SK-N-SH treated with all-trans-retinoic acid at 6 μM for 48 hours (cell line): ENCODE results near the gene DDX3X.

Experiments
- ATAC-seq: fragments of 200-7000 bp; cut with Tn5 transposase; 3 replicates; pipeline ENCODE4 v1.9.1; 2020; ENCODE audit warnings: mild to moderate bottlenecking, moderate library complexity
- ARNTL ChIP-seq: fragments of 450-650 bp; formaldehyde crosslinking; IDR thresholded peaks from 2 replicates; pipeline ENCODE4 v1.5.0; 2020; ENCODE audit warnings: low read depth, mild to moderate bottlenecking, moderate library complexity, borderline replicate concordance
- BACH2 ChIP-seq: fragments of 250-450 bp; sonication (Bioruptor Pico); IDR thresholded peaks from 2 replicates; pipeline ENCODE4 v1.9.0; 2021; ENCODE audit warnings: mild to moderate bottlenecking, borderline replicate concordance
- CREB5 ChIP-seq: fragments of 250-450 bp; sonication (Bioruptor Pico); IDR thresholded peaks from 2 replicates; pipeline ENCODE4 v1.5.1; 2020; ENCODE audit warnings: low read depth, mild to moderate bottlenecking, moderate library complexity
- CSDC2 ChIP-seq: fragments of 250-450 bp; sonication (Bioruptor Pico); IDR thresholded peaks from 2 replicates; pipeline ENCODE4 v1.5.0; 2020; ENCODE audit warnings: mild to moderate bottlenecking, moderate library complexity
- CSRNP3 ChIP-seq: fragments of 250-450 bp; sonication (Bioruptor Pico); IDR thresholded peaks from 2 replicates; pipeline ENCODE4 v1.5.1; 2021; ENCODE audit warnings: mild to moderate bottlenecking, moderate library complexity
- ESRRG ChIP-seq: fragments of 250-450 bp; sonication (Bioruptor Pico); IDR thresholded peaks from 2 replicates; pipeline ENCODE4 v1.6.1; 2021; ENCODE audit warnings: mild to moderate bottlenecking
- GLIS3 ChIP-seq: fragments of 250-450 bp; sonication (Bioruptor Pico); IDR thresholded peaks from 2 replicates; pipeline ENCODE4 v1.5.0; 2020; ENCODE audit warnings: mild to moderate bottlenecking, moderate library complexity
- OSR1 ChIP-seq: fragments of 250-450 bp; sonication (Bioruptor Pico); IDR thresholded peaks from 2 replicates; pipeline ENCODE4 v1.8.0; 2022; ENCODE audit warnings: moderate library complexity, mild to moderate bottlenecking, inconsistent platforms
- PATZ1 ChIP-seq: fragments of 250-450 bp; sonication (Bioruptor Pico); IDR thresholded peaks from 2 replicates; pipeline ENCODE4 v1.8.0; 2020; ENCODE audit warnings: mild to moderate bottlenecking, moderate library complexity, borderline replicate concordance
- POU6F1 ChIP-seq: fragments of 250-450 bp; sonication (Bioruptor Pico); IDR thresholded peaks from 2 replicates; pipeline ENCODE4 v1.8.0; 2021; ENCODE audit warnings: low read depth, mild to moderate bottlenecking, moderate library complexity, borderline replicate concordance
- PPARA ChIP-seq: fragments of 250-450 bp; sonication (Bioruptor Pico); IDR thresholded peaks from 2 replicates; pipeline ENCODE4 v1.5.0; 2020; ENCODE audit warnings: mild to moderate bottlenecking, borderline replicate concordance
- RARB ChIP-seq: fragments of 250-450 bp; sonication (Bioruptor Pico); IDR thresholded peaks from 2 replicates; pipeline ENCODE4 v1.8.0; 2021; ENCODE audit warnings: mild to moderate bottlenecking, moderate library complexity
- SNAI2 ChIP-seq: fragments of 250-450 bp; sonication (Bioruptor Pico); IDR thresholded peaks from 2 replicates; pipeline ENCODE4 v1.5.0; 2020; ENCODE audit warnings: mild to moderate bottlenecking, moderate library complexity
- TCF4 ChIP-seq: fragments of 250-450 bp; sonication (Bioruptor Pico); IDR thresholded peaks from 2 replicates; pipeline ENCODE4 v1.8.0; 2021; ENCODE audit warnings: mild to moderate bottlenecking, moderate library complexity, borderline replicate concordance
- TOX ChIP-seq: fragments of 250-450 bp; sonication (Bioruptor Pico); IDR thresholded peaks from 2 replicates; pipeline ENCODE4 v1.8.0; 2021; ENCODE audit warnings: mild to moderate bottlenecking, moderate library complexity, borderline replicate concordance
- TSHZ2 ChIP-seq: fragments of 250-450 bp; sonication (Bioruptor Pico); IDR thresholded peaks from 2 replicates; pipeline ENCODE4 v1.5.0; 2020; ENCODE audit warnings: mild to moderate bottlenecking, moderate library complexity
- ZC3H10 ChIP-seq: fragments of 250-450 bp; sonication (Bioruptor Pico); IDR thresholded peaks from 2 replicates; pipeline ENCODE4 v1.5.1; 2021; ENCODE audit warnings: mild to moderate bottlenecking, moderate library complexity
- ZFP3 ChIP-seq: fragments of 250-450 bp; sonication (Bioruptor Pico); IDR thresholded peaks from 2 replicates; pipeline ENCODE4 v1.5.0; 2020; ENCODE audit warnings: mild to moderate bottlenecking, moderate library complexity
- ZFP30 ChIP-seq: fragments of 450-650 bp; formaldehyde crosslinking; IDR thresholded peaks from 2 replicates; pipeline ENCODE4 v1.5.0; 2022; ENCODE audit warnings: mild to moderate bottlenecking, moderate library complexity
- ZNF565 ChIP-seq: fragments of 450-650 bp; formaldehyde crosslinking; conservative IDR thresholded peaks from 2 replicates; pipeline ENCODE4 v1.5.0; 2020; ENCODE audit warnings: low read depth, mild to moderate bottlenecking, moderate library complexity
- ZNF70 ChIP-seq: fragments of 450-650 bp; formaldehyde crosslinking; IDR thresholded peaks from 2 replicates; pipeline ENCODE4 v1.5.0; 2020; ENCODE audit warnings: mild to moderate bottlenecking, moderate library complexity
- ZNF8 ChIP-seq: fragments of 450-650 bp; formaldehyde crosslinking; IDR thresholded peaks from 2 replicates; pipeline ENCODE4 v1.5.0; 2020; ENCODE audit warnings: mild to moderate bottlenecking, moderate library complexity

The DDX3X gene

GRCh38 chrX:41406201-41406600 lies 72.2 kb downstream of the DDX3X start:
- no peak for TF ChIP-seq ARNTL (CRISPR knock-in tag)
- TF ChIP-seq ZNF565 (CRISPR knock-in tag) = no peak
- TF ChIP-seq TOX = no peak
- TF ChIP-seq PPARA (CRISPR knock-in tag) = no peak
- ATAC-seq = no peak; the same call in 1 of the 3 replicates

- TF ChIP-seq ESRRG (CRISPR knock-in tag) = no peak
- TF ChIP-seq ZNF565 (CRISPR knock-in tag) = no peak
- TF ChIP-seq ZNF8 (CRISPR knock-in tag) = no peak
- TF ChIP-seq CSDC2 (CRISPR knock-in tag) = no peak
- no peak for TF ChIP-seq TOX
- TF ChIP-seq ZFP3 (CRISPR knock-in tag) = no peak
- no peak for TF ChIP-seq PPARA (CRISPR knock-in tag)
- no peak for TF ChIP-seq GLIS3 (CRISPR knock-in tag)
- no peak for TF ChIP-seq TSHZ2 (CRISPR knock-in tag)
- no peak for TF ChIP-seq POU6F1 (CRISPR knock-in tag)
- TF ChIP-seq TCF4 = no peak
- TF ChIP-seq ARNTL (CRISPR knock-in tag) = no peak
- no peak for TF ChIP-seq PATZ1
- no peak for TF ChIP-seq BACH2 (CRISPR knock-in tag)
- TF ChIP-seq ZFP30 (CRISPR knock-in tag) = no peak
- no peak for TF ChIP-seq CSRNP3 (CRISPR knock-in tag)
- TF ChIP-seq RARB (CRISPR knock-in tag) = no peak
- TF ChIP-seq SNAI2 (CRISPR knock-in tag) = no peak
- no peak for TF ChIP-seq OSR1 (CRISPR knock-in tag)
- TF ChIP-seq ZC3H10 (CRISPR knock-in tag) = no peak
- no peak for ATAC-seq
These were observed 73.9 kb downstream of the DDX3X start for GRCh38 chrX:41407816-41408215.

- ATAC-seq = no peak
- TF ChIP-seq TCF4 (no peak), CREB5 (CRISPR knock-in tag) (no peak), TOX (no peak), ESRRG (CRISPR knock-in tag) (no peak), ZNF70 (CRISPR knock-in tag) (no peak), ZFP30 (CRISPR knock-in tag) (no peak), OSR1 (CRISPR knock-in tag) (no peak), GLIS3 (CRISPR knock-in tag) (no peak), TSHZ2 (CRISPR knock-in tag) (no peak)
These were observed 74.6 kb downstream of the DDX3X start for GRCh38 chrX:41408576-41408975.
